Endometrial microvascular endothelial cells (primary cell): ENCODE results near the gene SLA2. TPM values are rescaled to one million over a fixed set of nuclear protein-coding genes. Genes with fewer than 3 reads are reported as not detected.
"Not testable (repeated sequence)": the region's sequence is repeated elsewhere in the genome, so short reads cannot be mapped to it uniquely, and the experiment has no call there.

Experiments used
- in situ Hi-C: cut with HindIII; loops from 2 replicates; pipeline ENCODE4 v1.10.0; 2017; ENCODE audit warnings: low sequenced_read_pairs, low pct_unique_long_range_greater_than_20kb; ENCODE audit errors: inconsistent ontology term
- total RNA-seq: library from RNA; depleted of rRNA; stranded (reverse); fragments of >200 nt; gene quantifications from one replicate; pipeline ENCODE4 v1.2.3, GENCODE V29; 2015; ENCODE audit errors: inconsistent ontology term

Gene SLA2
- total RNA-seq, 1 donor from 2014 or later: 0.28 TPM

DNA sequence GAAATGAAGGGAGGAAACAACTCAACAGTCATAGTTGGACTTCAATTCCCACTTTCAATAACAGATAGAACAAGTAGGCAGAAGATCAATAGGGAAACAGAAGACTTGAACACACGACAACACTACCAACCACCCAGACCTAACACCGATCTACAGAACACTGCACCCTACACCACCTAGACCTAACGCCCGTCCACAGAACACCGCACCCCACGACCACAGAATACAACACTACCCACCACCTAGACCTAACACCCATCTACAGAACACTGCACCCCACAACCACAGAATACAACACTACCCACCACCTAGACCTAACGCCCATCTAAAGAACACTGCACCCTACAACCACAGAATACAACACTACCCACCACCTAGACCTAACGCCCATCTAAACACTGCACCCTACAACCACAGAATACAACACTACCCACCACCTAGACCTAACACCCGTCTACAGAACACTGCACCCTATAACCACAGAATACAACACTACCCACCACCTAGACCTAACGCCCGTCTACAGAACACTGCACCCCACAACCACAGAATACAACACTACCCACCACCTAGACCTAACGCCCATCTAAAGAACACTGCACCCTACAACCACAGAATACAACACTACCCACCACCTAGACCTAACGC, 81.8 kb downstream of the SLA2 start:
- in situ Hi-C loops: not testable (repeated sequence)

DNA sequence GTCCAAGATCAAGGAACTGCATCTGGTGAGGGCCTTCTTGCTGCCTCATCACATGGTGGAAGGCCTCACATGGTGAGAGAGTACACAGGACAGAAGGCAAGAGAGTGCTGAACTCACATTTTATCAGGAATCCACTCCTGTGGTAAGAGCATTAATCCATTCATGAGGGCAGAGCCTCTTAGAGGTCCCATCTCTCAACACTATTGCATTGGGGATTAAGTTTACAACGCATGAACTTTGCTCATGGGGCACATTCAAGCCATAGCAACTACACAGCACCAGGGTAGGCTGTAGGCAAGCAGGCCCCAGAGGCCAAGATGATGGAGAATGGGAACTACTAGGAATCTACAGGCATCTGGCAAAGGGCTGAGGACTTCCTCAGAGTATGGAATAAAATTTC, 82.6 kb downstream of the SLA2 start:
- in situ Hi-C loops: no loop called here

DNA sequence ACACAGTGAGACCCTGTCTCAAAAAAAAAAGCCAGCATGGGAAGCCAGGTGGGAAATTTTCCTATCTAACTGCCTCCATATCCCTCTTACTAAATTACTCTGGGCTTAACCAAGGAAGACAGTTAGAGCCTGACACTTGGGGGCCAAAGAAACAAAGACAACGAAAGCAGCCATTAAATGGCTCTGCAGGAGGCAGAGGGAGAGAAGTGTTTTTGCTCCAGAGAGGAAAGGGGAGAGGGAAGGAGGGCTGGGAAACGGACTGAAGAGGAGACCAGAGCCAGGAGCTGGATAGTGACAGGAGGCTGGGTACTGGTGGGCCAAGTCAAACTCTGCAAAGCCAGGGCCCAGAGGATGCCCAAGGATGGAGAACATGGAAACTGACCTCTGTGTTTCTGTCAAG, 83.3 kb downstream of the SLA2 start:
- in situ Hi-C loops: no loop called here

Other genes with a start within 250 kb of the SLA2 start
- gene MYL9, start 104.7 kb downstream of the SLA2 start, total RNA-seq: 45.0 TPM
- 21.9 TPM for gene TGIF2, start 72.6 kb downstream of the SLA2 start, total RNA-seq
- gene RAB5IF, start 40.4 kb downstream of the SLA2 start, total RNA-seq: 183 TPM
- 31.8 TPM for gene NDRG3, start 99.9 kb upstream of the SLA2 start, total RNA-seq
- gene DSN1, start 127.6 kb upstream of the SLA2 start, total RNA-seq: 38.2 TPM
- gene TLDC2, start 229.9 kb upstream of the SLA2 start, total RNA-seq: not detected